GM23338 (cell line): ENCODE measurements around the gene CNTNAP2. TPM values are rescaled to one million over a fixed set of nuclear protein-coding genes. Genes with fewer than 3 reads are reported as not detected.

ENCODE experiments used
- ATAC-seq: fragments of 200-7000 bp; cut with Tn5 transposase; 3 replicates; pipeline ENCODE4 v1.9.1; 2020
- DNase-seq: peaks from one replicate; pipeline ENCODE4 v3.0.0-alpha.2; 2015; ENCODE audit warnings: low spot score
- H2AFZ ChIP-seq: fragments of 200-600 bp; sonication (generic); 2 replicates; pipeline ENCODE4 v1.8.0; 2016; ENCODE audit warnings: antibody characterized with exemption, mild to moderate bottlenecking, moderate library complexity
- H3F3A ChIP-seq: fragments of 200-600 bp; sonication (generic); replicated peaks from 2 replicates; pipeline ENCODE4 v1.8.0; 2017; ENCODE audit warnings: antibody characterized with exemption, mixed run types, low read depth
- H3K27ac ChIP-seq: fragments of 200-600 bp; sonication (generic); 2 replicates; pipeline ENCODE4 v1.6.1; 2016; ENCODE audit warnings: low read depth
- H3K27me3 ChIP-seq: fragments of 200-600 bp; sonication (generic); 2 replicates; pipeline ENCODE4 v1.8.0; 2016; ENCODE audit warnings: mild to moderate bottlenecking, mixed run types, moderate library complexity; ENCODE audit not compliant: insufficient read depth
- H3K36me3 ChIP-seq: fragments of 200-600 bp; sonication (generic); 2 replicates; pipeline ENCODE4 v1.8.0; 2016; ENCODE audit warnings: mild to moderate bottlenecking; ENCODE audit not compliant: insufficient read depth
- H3K4me1 ChIP-seq: fragments of 200-600 bp; sonication (generic); 2 replicates; pipeline ENCODE4 v1.8.0; 2016; ENCODE audit warnings: mild to moderate bottlenecking, moderate library complexity; ENCODE audit not compliant: insufficient read depth
- H3K4me2 ChIP-seq: fragments of 200-600 bp; sonication (generic); 2 replicates; pipeline ENCODE4 v1.7.1; 2017; ENCODE audit warnings: mixed run types
- H3K4me3 ChIP-seq: fragments of 200-600 bp; sonication (generic); 2 replicates; pipeline ENCODE4 v1.6.1; 2016; ENCODE audit warnings: mixed run types
- H3K79me2 ChIP-seq: fragments of 200-600 bp; sonication (generic); replicated peaks from 2 replicates; pipeline ENCODE4 v1.8.0; 2017; ENCODE audit warnings: mild to moderate bottlenecking; ENCODE audit not compliant: insufficient read depth
- H3K9me2 ChIP-seq: fragments of 200-600 bp; sonication (generic); 2 replicates; pipeline ENCODE4 v1.8.0; 2017; ENCODE audit not compliant: insufficient read depth
- H4K20me1 ChIP-seq: fragments of 200-600 bp; sonication (generic); replicated peaks from 2 replicates; pipeline ENCODE4 v1.8.0; 2017; ENCODE audit warnings: mild to moderate bottlenecking; ENCODE audit not compliant: insufficient read depth
- H3K27ac Mint-ChIP-seq: 2 replicates; pipeline ENCODE4 v1.8.0; 2020; ENCODE audit warnings: inconsistent platforms, mild to moderate bottlenecking, moderate library complexity, mixed read lengths
- H3K27me3 Mint-ChIP-seq: 3 replicates; pipeline ENCODE4 v1.8.0; 2022; ENCODE audit warnings: low read depth, mild to moderate bottlenecking, moderate library complexity, mixed read lengths, inconsistent platforms; ENCODE audit not compliant: insufficient read depth, poor library complexity
- H3K36me3 Mint-ChIP-seq: 3 replicates; pipeline ENCODE4 v1.8.0; 2021; ENCODE audit warnings: low read depth, mild to moderate bottlenecking, inconsistent platforms, moderate library complexity, mixed read lengths
- H3K4me1 Mint-ChIP-seq: 3 replicates; pipeline ENCODE4 v1.8.0; 2020; ENCODE audit warnings: mild to moderate bottlenecking, inconsistent platforms, mixed read lengths
- H3K4me3 Mint-ChIP-seq: 3 replicates; pipeline ENCODE4 v1.8.0; 2021; ENCODE audit warnings: moderate library complexity, mild to moderate bottlenecking, inconsistent platforms, mixed read lengths
- H3K9me3 Mint-ChIP-seq: 3 replicates; pipeline ENCODE4 v1.8.0; 2020; ENCODE audit warnings: moderate library complexity, mild to moderate bottlenecking, inconsistent platforms, mixed read lengths
- CREB1 ChIP-seq: fragments of 250-450 bp; sonication (Bioruptor Pico); IDR thresholded peaks from 2 replicates; pipeline ENCODE4 v1.5.0; 2020; ENCODE audit warnings: low read depth, mild to moderate bottlenecking, moderate library complexity
- CTCF ChIP-seq, 2 experiments: fragments of 200-600 bp in 1 of 2; sonication (generic) in 1 of 2; conservative IDR thresholded peaks; 2 replicates each; pipeline versions ENCODE4 v1.5.1 to v1.6.1; 2016 to 2017; ENCODE audit warnings: antibody characterized with exemption in 2 of 2, low read depth in 2 of 2, mild to moderate bottlenecking in 2 of 2, moderate library complexity in 1 of 2
- EZH2phosphoT487 ChIP-seq: fragments of 200-600 bp; sonication (generic); IDR thresholded peaks from one replicate; pipeline ENCODE4 v1.8.1; 2018; ENCODE audit warnings: antibody characterized with exemption; ENCODE audit not compliant: unreplicated experiment
- JUNB ChIP-seq: IDR thresholded peaks from one replicate; pipeline ENCODE4 v1.6.1; 2016; ENCODE audit warnings: antibody characterized with exemption; ENCODE audit not compliant: unreplicated experiment
- NANOG ChIP-seq: IDR thresholded peaks from 2 replicates; pipeline ENCODE4 v1.6.1; 2016; ENCODE audit warnings: antibody characterized with exemption, borderline replicate concordance
- REST ChIP-seq: IDR thresholded peaks from one replicate; pipeline ENCODE4 v1.6.1; 2018; ENCODE audit warnings: antibody characterized with exemption; ENCODE audit not compliant: unreplicated experiment
- STAT1 ChIP-seq: IDR thresholded peaks from one replicate; pipeline ENCODE4 v1.6.1; 2016; ENCODE audit warnings: antibody characterized with exemption; ENCODE audit not compliant: unreplicated experiment
- ZNF331 ChIP-seq: fragments of 250-450 bp; sonication (Bioruptor Pico); IDR thresholded peaks from 2 replicates; pipeline ENCODE4 v1.5.0; 2020; ENCODE audit warnings: low read depth, mild to moderate bottlenecking, moderate library complexity
- ZNF462 ChIP-seq: fragments of 250-450 bp; sonication (Bioruptor Pico); IDR thresholded peaks from 2 replicates; pipeline ENCODE4 v1.5.0; 2020; ENCODE audit warnings: mild to moderate bottlenecking, moderate library complexity
- polyA plus RNA-seq: library from polyadenylated mRNA; unstranded; fragments of >200 nt; fragmentation: Nextera tagmentation; extraction: Ambion mirVana; gene quantifications from 2 replicates; pipeline ENCODE4 v1.2.1, GENCODE V29; 2016
- total RNA-seq: library from RNA; depleted of rRNA; stranded (reverse); fragments of >200 nt; shearing (Covaris generic); gene quantifications from 2 replicates; pipeline ENCODE4 v1.2.3, GENCODE V29; 2014

Gene CNTNAP2
- total and polyA plus RNA-seq, 2 experiments from 2014 or later = 38.2 to 61.3 TPM

- Mint-ChIP-seq H3K36me3 (0 out of 3 replicates have a peak, but pooled peaks cover 2% of the 10 kb centered on the region), H3K9me3 (peaks cover 3% of the 10 kb centered on the region; the same call in 2 of the 3 replicates), H3K4me3 (no peak overlapping the region), H3K27me3 (peaks cover 3% of the 10 kb centered on the region), H3K27ac (no peak overlapping the region), H3K4me1 (peaks cover 12% of the 10 kb centered on the region)
- Histone ChIP-seq H2AFZ (no peak overlapping the region), H3K79me2 (no peaks in the 10 kb centered on the region), H3K27me3 (no peaks in the 10 kb centered on the region), H4K20me1 (no peaks in the 10 kb centered on the region), H3K36me3 (no peaks in the 10 kb centered on the region), H3F3A (no peaks in the 10 kb centered on the region), H3K4me1 (peaks cover 11% of the 10 kb centered on the region), H3K9me2 (no peaks in the 10 kb centered on the region), H3K27ac (no peak overlapping the region), H3K4me2 (0 out of 2 replicates have a peak overlapping the region, but pooled peaks have one; percentile 21), H3K4me3 (no peak overlapping the region)
- peak; percentile 55 for DNase-seq
- peak; percentile 46; the same call in 1 of the 2 replicates for TF ChIP-seq ZNF462 (CRISPR knock-in tag)
- no peak for TF ChIP-seq STAT1
- ATAC-seq = peak; percentile 76
These were observed 2173.9 kb downstream of the CNTNAP2 start for GRCh38 chr7:148290538-148290937.

- Histone ChIP-seq H3F3A (no peaks in the 10 kb centered on the region), H2AFZ (no peak overlapping the region), H3K4me2 (no peak overlapping the region), H3K4me1 (peaks cover 11% of the 10 kb centered on the region), H3K27me3 (no peaks in the 10 kb centered on the region), H3K9me2 (peaks cover 3% of the 10 kb centered on the region; the same call in 1 of the 2 replicates), H3K27ac (no peak overlapping the region), H3K4me3 (no peak overlapping the region), H4K20me1 (no peaks in the 10 kb centered on the region), H3K79me2 (no peaks in the 10 kb centered on the region), H3K36me3 (no peaks in the 10 kb centered on the region)
- 0 out of 3 replicates have a peak, but pooled peaks cover 2% of the 10 kb centered on the region for H3K36me3 Mint-ChIP-seq
- H3K27me3 Mint-ChIP-seq = peaks cover 2% of the 10 kb centered on the region
- H3K4me1 Mint-ChIP-seq = peaks cover 12% of the 10 kb centered on the region
- H3K9me3 Mint-ChIP-seq = peaks cover 3% of the 10 kb centered on the region; the same call in 2 of the 3 replicates
- H3K4me3 Mint-ChIP-seq = no peak overlapping the region
- no peak overlapping the region for H3K27ac Mint-ChIP-seq
- ATAC-seq (no peak), DNase-seq (no peak)
- TF ChIP-seq ZNF331 (CRISPR knock-in tag) (no peak), REST (no peak), CREB1 (CRISPR knock-in tag) (no peak), EZH2phosphoT487 (no peak), NANOG (no peak), CTCF (conservative IDR thresholded peaks at IDR 0.05; ENCODE audit: low read depth in 2 of 2) (no peak), JUNB (no peak)
These were observed 2175.2 kb downstream of the CNTNAP2 start for GRCh38 chr7:148291799-148292198.
